Measurements from ENCODE around the gene MALL. TPM values are rescaled to one million over a fixed set of nuclear protein-coding genes. Genes with fewer than 3 reads are reported as not detected.

MALL gene
- total and polyA plus RNA-seq, 4 donors, result 41.5 to 123 (median 109) TPM

Small RNAs within 50 kb of the gene (small RNA-seq; reads per million reads assigned to genes)
- gene MIR4267 (ENCODE audit: low replicate concordance) (not detected), gene MIR4436B1 (ENCODE audit: low replicate concordance) (not detected)

Other genes with a start within 250 kb of the MALL start
- gene LIMS3, start 217.1 kb downstream of the MALL start, total RNA-seq, result 1 to 10 TPM; 1.2 to 3.3 TPM
- 1 to 10 TPM in 1 of 2 donors, under 1 TPM in 1; 0.55 to 1.0 TPM for gene LIMS3, start 217.1 kb downstream of the MALL start, polyA plus RNA-seq
- gene NPHP1, start 89.2 kb upstream of the MALL start, total RNA-seq, result 10 to 100 TPM; 15.1 to 17.1 TPM
- 1 to 10 TPM; 6.0 to 8.2 TPM for gene NPHP1, start 89.2 kb upstream of the MALL start, polyA plus RNA-seq
- 10 to 100 TPM; 29.4 to 67.4 TPM for gene MTLN, start 96.7 kb upstream of the MALL start, total RNA-seq
- 100 to 1,000 TPM; 139 to 322 TPM for gene MTLN, start 96.7 kb upstream of the MALL start, polyA plus RNA-seq